OCI-LY7 (cell line): ENCODE results near the gene SMIM21. TPM values are rescaled to one million over a fixed set of nuclear protein-coding genes. Genes with fewer than 3 reads are reported as not detected.

ENCODE experiments used
- BruUV-seq: library from RNA; stranded (reverse); fragments of 400-500 nt; replicated peaks from 2 replicates; lab custom pipeline; 2021; lab: Mats Ljungman, UMichigan
- CTCF ChIA-PET: fragments of 300-600 bp; sonication (Branson Sonifier 250); formaldehyde crosslinking; loops from one replicate; lab custom pipeline; 2022; ENCODE audit warnings: antibody characterized with exemption; ENCODE audit not compliant: unreplicated experiment; lab: Charles Lee
- POLR2A ChIA-PET: fragments of 300-600 bp; sonication (Branson Sonifier 250); formaldehyde crosslinking; loops from one replicate; lab custom pipeline; 2022; ENCODE audit warnings: antibody characterized with exemption; lab: Charles Lee
- DNase-seq: peaks from one replicate; pipeline ENCODE4 v3.0.0-alpha.2; 2015; ENCODE audit warnings: low spot score
- H2AFZ ChIP-seq: fragments of 200-600 bp; sonication (generic), shearing (Covaris generic); 2 replicates; pipeline ENCODE4 v1.6.1; 2014; ENCODE audit warnings: mild to moderate bottlenecking, antibody characterized with exemption, low read length, moderate library complexity
- H3K27ac ChIP-seq: fragments of 200-600 bp; sonication (generic); 2 replicates; pipeline ENCODE4 v1.5.1; 2014; ENCODE audit warnings: mixed run types, low read depth, mild to moderate bottlenecking, moderate library complexity, low read length, inconsistent platforms; ENCODE audit not compliant: poor library complexity, severe bottlenecking
- H3K36me3 ChIP-seq: fragments of 200-600 bp; sonication (generic); 2 replicates; pipeline ENCODE4 v1.6.1; 2014; ENCODE audit warnings: mild to moderate bottlenecking, antibody characterized with exemption, low read length, moderate library complexity, mixed read lengths; ENCODE audit not compliant: insufficient read depth
- H3K4me1 ChIP-seq: fragments of 200-600 bp; sonication (generic); 2 replicates; pipeline ENCODE4 v1.5.1; 2014; ENCODE audit warnings: mild to moderate bottlenecking, low read length; ENCODE audit not compliant: insufficient read depth, poor library complexity, severe bottlenecking
- H3K4me2 ChIP-seq: fragments of 200-600 bp; sonication (generic); 2 replicates; pipeline ENCODE4 v1.6.1; 2014; ENCODE audit warnings: mild to moderate bottlenecking, low read length
- H3K4me3 ChIP-seq: fragments of 200-600 bp; sonication (generic); 2 replicates; pipeline ENCODE4 v1.5.1; 2014; ENCODE audit warnings: mild to moderate bottlenecking, low read depth, low read length; ENCODE audit not compliant: poor library complexity, severe bottlenecking
- H3K79me2 ChIP-seq: fragments of 200-600 bp; sonication (generic); 2 replicates; pipeline ENCODE4 v1.6.1; 2016; ENCODE audit warnings: low read depth, mild to moderate bottlenecking, low read length, moderate library complexity, mixed read lengths; ENCODE audit not compliant: insufficient read depth
- H3K9me2 ChIP-seq: fragments of 200-600 bp; sonication (generic); 2 replicates; pipeline ENCODE4 v1.6.1; 2016; ENCODE audit warnings: mild to moderate bottlenecking, low read length, mixed read lengths; ENCODE audit not compliant: insufficient read depth
- H3K9me3 ChIP-seq: fragments of 200-600 bp; sonication (generic); 2 replicates; pipeline ENCODE4 v1.6.1; 2014; ENCODE audit warnings: mild to moderate bottlenecking, mixed run types, low read length, mixed read lengths
- H4K20me1 ChIP-seq: fragments of 200-600 bp; sonication (generic); 2 replicates; pipeline ENCODE4 v1.6.1; 2014; ENCODE audit warnings: mild to moderate bottlenecking, antibody characterized with exemption, low read length, moderate library complexity, mixed read lengths; ENCODE audit not compliant: insufficient read depth
- CTCF ChIP-seq: fragments of 200-600 bp; sonication (generic); conservative IDR thresholded peaks from 2 replicates; pipeline ENCODE4 v1.5.1; 2014; ENCODE audit warnings: mild to moderate bottlenecking, antibody characterized with exemption, low read length, moderate library complexity, mixed read lengths
- EZH2phosphoT487 ChIP-seq: fragments of 200-600 bp; sonication (generic); IDR thresholded peaks from 2 replicates; pipeline ENCODE4 v1.6.1; 2018; ENCODE audit warnings: low read depth, borderline replicate concordance, mild to moderate bottlenecking, mixed run types, antibody characterized with exemption, low read length, moderate library complexity, mixed read lengths
- intact Hi-C: fragments of 100-400 bp; cut with micrococcal nuclease; formaldehyde crosslinking; loops from one replicate; pipeline ENCODE4 v1.10.0; 2022; ENCODE audit not compliant: unreplicated experiment
- total RNA-seq, 2 experiments: library from RNA; depleted of rRNA in 1 of 2; stranded (reverse); fragments of >200 nt in 1 of 2; shearing (Covaris generic) in 1 of 2; gene quantifications; 2 replicates each; pipeline ENCODE4 v1.2.3, GENCODE V29; 2014 to 2022

The SMIM21 gene
- total RNA-seq, 2 experiments from 2014 or later: not detected

DNA sequence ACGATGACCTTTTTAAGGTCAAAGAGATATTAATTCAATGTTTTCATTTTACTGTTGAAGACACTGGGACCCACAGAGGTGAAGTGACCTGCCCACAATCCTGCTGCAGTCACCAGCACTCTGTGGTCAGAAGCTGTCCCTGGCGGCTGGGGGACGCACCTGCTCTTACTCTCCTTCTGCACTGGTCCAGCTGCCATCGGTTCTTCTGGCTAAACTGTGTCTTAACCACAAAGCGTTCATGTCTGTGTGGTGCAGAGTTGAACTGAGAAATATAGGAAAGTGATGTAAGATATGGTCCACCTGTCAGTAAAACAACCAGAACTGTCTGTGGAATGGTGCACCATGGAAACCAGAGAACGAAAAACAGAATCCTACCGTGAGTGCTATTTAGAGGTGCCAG is 44.9 kb upstream of the SMIM21 start:
- Histone ChIP-seq H4K20me1 (no peaks in the 10 kb centered on the region), H3K4me1 (no peaks in the 10 kb centered on the region), H3K36me3 (no peaks in the 10 kb centered on the region), H3K4me2 (no peak overlapping the region), H3K9me3 (no peaks in the 10 kb centered on the region), H3K9me2 (no peaks in the 10 kb centered on the region), H2AFZ (no peak overlapping the region), H3K79me2 (no peaks in the 10 kb centered on the region), H3K27ac (no peak overlapping the region), H3K4me3 (no peak overlapping the region)
- ChIA-PET POLR2A (no interaction called here), CTCF (no interaction called here)
- TF ChIP-seq CTCF: no peak
- no peak for TF ChIP-seq EZH2phosphoT487
- DNase-seq: no peak
- no TSS peak for BruUV-seq
- intact Hi-C loops: no loop called here

DNA sequence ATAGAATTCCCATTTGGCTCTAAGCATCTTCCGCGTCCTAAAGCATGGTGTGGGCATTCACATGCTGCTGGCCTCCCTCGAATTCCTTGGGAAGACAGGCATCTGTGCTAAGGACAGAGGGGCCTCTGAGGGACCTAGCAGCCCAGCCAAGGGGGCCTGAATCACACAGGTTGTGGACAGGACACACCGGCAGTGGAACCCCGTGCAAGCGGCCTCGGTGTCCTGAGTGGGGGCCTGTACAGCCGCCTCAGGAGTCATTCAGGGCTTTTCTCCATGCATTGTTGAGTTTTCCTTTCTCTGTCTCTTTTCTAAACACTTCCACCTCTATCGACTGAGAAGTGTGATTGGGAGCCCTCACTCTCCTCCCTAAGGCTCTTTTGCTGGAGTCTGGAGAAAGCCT is 44.3 kb upstream of the SMIM21 start:
- Histone ChIP-seq H3K27ac (no peak overlapping the region), H4K20me1 (no peaks in the 10 kb centered on the region), H3K4me3 (no peak overlapping the region), H3K4me2 (no peak overlapping the region), H3K79me2 (no peaks in the 10 kb centered on the region), H3K4me1 (no peaks in the 10 kb centered on the region), H2AFZ (no peak overlapping the region), H3K36me3 (no peaks in the 10 kb centered on the region), H3K9me3 (no peaks in the 10 kb centered on the region), H3K9me2 (no peaks in the 10 kb centered on the region)
- intact Hi-C loops: no loop called here
- TF ChIP-seq EZH2phosphoT487: no peak
- no peak for TF ChIP-seq CTCF
- POLR2A ChIA-PET: no interaction called here
- BruUV-seq: no TSS peak
- no peak for DNase-seq
- CTCF ChIA-PET: no interaction called here

DNA sequence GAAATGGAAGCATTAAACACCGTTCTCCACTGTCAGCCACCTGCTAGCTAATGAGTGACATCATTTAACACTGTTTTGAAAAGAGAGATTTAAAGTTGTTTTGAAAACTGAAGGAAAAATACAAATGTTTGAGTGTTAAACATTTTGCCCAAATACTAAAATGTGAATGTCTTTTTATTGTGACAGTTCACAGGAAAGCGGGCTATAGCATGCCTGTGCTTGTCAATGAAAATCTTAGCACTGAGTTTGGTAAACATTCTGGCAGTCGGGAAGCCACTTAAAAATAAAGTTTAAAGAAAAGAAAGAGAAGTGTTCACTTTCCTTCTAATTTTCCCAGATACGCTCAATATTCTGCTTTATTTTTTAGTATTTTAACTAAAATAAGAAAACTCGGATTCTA is 40.3 kb upstream of the SMIM21 start:
- no peak for DNase-seq
- TF ChIP-seq EZH2phosphoT487: no peak
- no peak for TF ChIP-seq CTCF
- intact Hi-C loops: no loop called here

More for the DNA sequence above, 40.3 kb upstream of the SMIM21 start:
- Histone ChIP-seq H3K9me3 (no peaks in the 10 kb centered on the region), H4K20me1 (no peaks in the 10 kb centered on the region), H3K4me1 (no peaks in the 10 kb centered on the region), H2AFZ (no peak overlapping the region), H3K79me2 (no peaks in the 10 kb centered on the region), H3K36me3 (no peaks in the 10 kb centered on the region), H3K27ac (no peak overlapping the region), H3K4me2 (no peak overlapping the region), H3K4me3 (no peak overlapping the region), H3K9me2 (no peaks in the 10 kb centered on the region)
- POLR2A ChIA-PET: no interaction called here
- BruUV-seq: no TSS peak
- CTCF ChIA-PET: no interaction called here
